Ureter (tissue), 1 donor: ENCODE results near the gene ALOXE3. TPM values are rescaled to one million over a fixed set of nuclear protein-coding genes. Genes with fewer than 3 reads are reported as not detected.
A peak's percentile ranks its signal among the peaks of the same experiment; 100 is the strongest.
"Not testable (repeated sequence)": the region's sequence is repeated elsewhere in the genome, so short reads cannot be mapped to it uniquely, and the experiment has no call there.

Experiments used
- DNase-seq: peaks from one replicate; pipeline ENCODE4 v3.0.0-alpha.2; 2020; ENCODE audit warnings: low spot score
- total RNA-seq: library from RNA; stranded (reverse); gene quantifications from one replicate; pipeline ENCODE4 v1.2.4, GENCODE V29; 2023
- donor health status: DM: yes; HTN: yes; CAD: no.

The ALOXE3 gene
- total RNA-seq, 1 donor from 2014 or later, result 0.44 TPM

DNA sequence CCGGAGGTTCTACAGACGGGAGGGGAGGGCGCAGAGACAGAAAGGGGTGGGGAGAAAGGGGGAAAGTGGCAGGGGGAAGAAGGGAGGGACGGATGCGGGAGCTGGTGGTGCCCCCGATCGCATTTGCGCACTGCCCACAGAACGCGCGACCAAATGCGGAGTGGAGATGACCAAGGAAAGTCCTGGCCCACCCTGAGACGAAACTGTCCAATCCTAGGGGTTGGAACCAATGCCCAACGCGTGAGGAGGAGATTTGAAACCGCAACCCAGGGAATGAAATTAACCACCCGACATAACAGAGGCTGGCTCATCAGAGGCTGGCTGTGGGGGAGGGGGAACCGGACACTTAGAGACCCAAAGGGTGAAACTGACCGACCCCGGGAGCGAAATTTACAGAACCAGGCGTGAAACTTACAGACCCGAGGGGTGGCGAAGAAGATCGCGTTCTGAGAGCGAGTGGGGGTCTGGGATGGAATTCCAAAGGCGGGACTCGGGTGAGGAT is 4.2 kb upstream of the ALOXE3 start:
- no peak for DNase-seq

DNA sequence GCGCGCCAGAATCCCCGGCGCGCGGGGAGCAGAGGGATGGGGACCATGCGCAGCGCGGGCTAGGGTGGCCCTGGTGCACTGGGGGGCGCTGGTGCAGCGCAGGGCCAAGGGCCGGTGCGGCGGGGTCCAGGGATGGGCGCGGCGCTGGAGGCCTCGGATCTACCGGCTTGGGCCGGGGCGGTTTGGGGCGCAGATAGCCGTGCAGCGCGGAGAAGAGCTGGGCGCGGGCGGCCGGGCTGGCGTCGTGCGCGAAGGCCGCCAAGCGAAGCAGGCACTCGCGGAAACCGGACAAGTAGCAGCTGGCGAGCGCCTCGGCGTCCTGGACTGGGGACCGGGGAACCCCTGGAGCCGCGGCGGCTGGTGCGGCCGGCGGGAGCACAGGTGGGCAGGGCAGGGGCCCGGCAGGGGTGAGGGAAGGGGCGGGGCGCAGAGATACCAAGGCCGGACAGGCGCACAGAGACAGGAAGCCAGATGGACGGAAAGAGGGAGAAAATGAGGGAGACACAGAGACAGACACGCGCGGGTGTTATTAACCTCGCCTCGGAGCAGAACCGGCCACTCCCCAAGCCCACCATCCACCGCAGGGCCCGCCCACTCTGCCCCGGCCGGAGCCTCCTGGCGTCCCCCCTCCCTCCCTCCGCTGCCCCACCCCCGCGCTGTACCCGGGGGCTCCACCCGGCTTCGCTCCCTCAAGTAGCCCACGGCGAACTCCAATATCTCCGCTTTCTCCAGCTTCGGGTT is 3.5 kb upstream of the ALOXE3 start:
- no peak for DNase-seq

DNA sequence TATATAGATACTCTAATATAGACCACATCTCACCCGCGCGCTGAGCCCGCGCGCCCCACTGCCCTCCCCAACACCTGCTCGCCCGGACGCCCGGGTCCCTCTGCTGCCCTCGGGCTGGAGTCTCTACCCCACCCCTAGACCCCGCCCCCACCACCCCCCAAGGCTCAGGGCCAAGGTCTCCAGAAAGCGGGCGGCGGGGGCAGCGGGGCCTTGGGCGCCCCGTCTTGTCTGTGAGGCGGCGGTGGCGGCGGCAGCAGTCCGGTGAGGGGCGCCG is 3.0 kb upstream of the ALOXE3 start:
- no peak for DNase-seq

DNA sequence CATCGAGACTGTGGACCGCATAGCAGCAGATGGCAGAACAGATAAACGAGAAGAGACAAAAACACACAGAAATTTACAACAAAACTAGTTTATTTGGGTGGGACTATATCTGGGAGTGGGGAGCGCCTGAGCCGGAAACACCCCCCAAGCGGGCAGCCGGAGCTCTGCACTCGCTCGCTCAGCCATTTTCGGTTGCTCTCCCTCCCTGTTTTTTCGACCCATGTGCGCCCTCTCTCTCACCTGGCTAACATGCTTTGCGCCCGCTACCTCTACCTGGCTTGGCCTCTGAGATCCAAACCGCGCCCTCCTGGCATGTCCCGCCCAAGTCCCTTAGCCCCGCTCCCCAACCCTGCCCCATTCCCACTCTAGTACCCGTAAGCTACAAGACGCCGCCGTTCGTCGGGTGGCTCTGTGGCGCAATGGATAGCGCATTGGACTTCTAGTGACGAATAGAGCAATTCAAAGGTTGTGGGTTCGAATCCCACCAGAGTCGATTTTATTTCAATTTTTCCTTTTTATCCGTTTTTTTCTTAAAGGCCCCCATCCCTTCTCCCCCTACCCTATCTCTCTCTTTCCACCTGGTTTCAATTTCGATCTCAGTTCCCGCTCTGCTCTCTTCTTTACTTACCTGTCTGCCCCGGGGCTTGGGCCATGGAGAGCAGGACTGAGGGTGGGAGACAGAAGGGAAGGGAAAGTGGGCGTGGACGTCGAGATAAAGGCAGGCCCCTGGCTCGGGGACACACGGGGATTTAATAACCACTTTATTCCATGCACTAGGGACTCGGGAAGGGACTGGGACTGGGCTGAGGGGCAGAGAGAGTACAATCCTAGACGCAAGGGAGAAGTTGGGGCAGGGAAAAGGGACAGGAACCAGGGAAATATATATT is 2.4 kb upstream of the ALOXE3 start:
- peak; percentile 72 for DNase-seq

DNA sequence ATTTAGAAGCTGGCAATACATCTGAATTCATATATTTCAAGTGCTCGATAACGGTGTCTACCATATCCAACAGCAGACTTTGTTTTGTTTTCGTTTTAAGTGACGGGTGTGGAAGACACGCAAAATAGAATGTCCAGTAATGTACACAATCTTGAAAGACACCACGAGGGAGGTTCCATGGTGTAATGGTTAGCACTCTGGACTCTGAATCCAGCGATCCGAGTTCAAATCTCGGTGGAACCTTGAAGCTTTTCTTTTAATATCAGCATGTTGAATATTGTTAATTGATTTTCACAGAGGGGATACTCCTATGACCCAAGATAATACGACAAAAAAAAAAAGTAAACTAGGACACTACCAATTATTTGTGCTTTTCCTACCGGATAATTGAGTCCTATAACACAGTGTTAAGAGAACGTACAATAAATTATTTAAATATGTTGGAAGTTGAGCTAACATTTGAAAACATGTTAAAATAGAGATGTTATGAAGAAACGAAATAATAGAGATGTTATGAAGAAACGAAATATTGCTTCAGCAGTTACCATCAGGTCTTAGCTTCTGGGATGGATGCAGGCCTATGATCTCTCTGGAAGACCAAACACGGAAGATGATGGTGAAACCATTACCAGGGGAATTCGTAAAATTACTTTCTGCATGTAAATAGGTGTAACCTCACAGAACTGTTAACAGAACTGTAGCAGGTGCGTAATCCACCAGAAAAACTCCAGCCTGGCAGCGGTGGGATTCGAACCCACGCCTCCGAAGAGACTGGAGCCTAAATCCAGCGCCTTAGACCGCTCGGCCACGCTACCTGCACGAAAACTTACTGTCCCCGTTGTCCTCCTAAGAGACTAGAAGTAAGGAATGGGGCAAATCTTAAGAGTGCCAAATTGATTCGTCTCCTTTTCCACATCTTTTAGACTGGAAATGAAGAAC is 1.5 kb upstream of the ALOXE3 start:
- DNase-seq, result peak; percentile 90

DNA sequence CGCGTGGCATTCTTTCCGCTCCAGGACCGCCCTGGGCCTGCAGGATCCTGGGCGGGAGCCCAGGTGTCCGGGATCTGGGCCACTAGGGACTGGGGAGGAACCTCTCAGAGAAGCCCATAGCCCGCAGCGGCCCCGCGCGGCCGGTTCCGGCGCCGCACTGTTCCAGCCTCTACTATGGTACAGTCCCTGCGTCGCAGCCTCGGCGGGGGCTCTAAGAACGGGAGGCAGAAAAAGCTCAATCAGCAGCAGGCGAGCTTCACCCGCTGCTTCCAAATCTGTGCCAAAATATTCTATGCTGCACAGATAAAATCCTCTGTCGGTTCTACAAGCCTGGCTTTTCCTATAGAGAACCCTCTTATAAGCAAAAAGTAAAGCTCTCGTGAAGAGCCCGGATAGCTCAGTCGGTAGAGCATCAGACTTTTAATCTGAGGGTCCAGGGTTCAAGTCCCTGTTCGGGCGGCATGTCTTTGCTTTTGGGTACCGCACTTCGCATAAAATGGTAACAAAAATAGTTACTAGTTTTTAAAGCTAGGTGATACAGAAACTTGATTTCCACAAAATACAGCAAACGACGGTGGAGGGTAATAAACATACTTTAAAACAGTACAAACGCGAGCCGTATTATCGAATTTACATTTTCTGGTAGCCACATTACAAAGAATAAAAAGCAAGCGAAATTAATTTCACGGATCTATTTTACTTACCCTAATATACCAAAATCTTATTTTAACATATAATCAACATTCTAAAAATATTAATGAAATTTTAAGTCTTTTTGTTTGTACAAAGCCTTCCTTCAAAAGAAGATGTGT is 661 bp upstream of the ALOXE3 start:
- DNase-seq, result peak; percentile 88

DNA sequence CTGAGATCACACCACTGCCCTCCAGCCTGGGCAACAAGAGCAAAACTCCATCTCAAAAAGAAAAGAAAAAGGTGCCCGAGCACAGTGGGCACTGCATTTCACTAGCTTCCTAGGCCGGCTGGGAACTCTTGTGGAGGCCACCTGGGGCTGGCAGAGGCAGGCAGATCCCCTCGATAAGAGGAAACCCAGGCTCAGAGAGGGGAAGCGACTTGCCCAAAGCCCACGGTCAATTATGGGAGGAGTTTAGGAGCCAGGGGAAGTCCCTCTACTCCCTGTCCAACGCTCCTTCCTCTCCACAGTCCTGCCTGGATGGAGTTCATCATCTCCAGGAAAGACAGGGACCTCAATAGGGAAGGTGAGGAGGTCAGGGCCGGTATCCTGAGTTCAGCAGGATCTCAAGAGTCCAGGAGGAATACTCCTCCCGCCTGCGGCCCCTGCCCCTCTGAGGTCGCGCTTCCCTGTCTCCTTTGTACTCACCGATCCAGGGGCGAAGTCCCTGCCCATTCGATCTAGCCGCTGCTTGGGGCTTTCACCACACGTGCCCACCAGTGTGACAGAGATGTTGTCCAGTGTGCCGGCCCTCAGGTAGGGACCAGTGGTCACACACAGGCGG is 841 bp downstream of the ALOXE3 start:
- no peak for DNase-seq

DNA sequence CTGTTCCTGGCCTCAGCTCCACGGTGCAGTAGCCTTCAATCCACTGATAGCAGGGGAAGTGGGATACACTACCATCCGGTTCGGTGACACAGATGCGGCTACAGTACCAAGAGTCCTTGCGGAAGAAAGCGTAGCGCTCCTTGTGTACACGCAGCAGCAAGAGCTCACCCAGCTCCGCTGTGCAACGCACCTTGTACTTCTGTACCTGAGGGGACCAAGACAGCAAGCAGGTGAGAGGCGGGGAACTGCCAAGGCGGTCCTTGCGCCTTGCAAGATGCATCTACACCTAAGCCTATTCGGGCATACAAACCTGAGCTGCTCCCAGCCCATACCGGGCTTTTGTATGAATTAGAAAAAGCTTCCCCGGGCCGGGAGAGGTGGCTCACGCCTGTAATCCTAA is 1.5 kb downstream of the ALOXE3 start:
- DNase-seq, result no peak

DNA sequence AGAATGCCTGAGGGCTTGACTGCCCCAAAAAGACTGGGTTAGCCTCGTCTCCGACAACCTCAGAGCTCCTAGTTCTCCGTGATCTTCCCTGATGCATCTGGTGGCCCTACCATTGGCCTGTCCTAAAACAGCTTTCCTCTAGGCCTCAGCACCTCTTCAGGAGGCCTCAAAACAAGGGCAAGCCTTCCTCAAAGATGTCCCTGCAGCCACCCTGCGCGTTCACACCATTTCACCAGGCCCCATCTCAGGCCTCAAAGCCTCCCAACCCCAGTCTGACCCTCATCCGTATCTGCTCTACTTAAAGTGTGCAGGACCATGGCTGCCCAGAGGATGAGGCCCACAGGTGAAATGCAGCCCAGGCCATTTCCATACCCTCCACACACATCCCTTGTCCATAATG is 7.4 kb downstream of the ALOXE3 start:
- no peak for DNase-seq

DNA sequence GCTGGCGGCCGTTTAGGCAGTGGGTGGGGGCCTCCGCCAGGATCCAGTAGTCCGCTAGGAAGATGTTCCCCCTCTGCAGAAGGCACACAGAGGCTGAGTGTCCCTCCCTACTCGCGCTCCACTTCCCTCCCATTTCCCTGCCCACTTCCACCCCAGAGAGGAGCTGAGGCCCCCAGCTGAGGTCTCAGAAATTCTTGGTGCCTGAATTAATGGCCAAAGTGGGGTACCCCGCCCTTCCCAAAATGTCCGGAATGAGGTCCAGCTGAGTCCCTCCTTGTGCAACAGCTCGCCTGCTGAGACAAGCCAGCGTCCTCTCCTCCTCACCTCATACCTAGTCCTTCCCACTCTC is 7.9 kb downstream of the ALOXE3 start:
- no peak for DNase-seq

DNA sequence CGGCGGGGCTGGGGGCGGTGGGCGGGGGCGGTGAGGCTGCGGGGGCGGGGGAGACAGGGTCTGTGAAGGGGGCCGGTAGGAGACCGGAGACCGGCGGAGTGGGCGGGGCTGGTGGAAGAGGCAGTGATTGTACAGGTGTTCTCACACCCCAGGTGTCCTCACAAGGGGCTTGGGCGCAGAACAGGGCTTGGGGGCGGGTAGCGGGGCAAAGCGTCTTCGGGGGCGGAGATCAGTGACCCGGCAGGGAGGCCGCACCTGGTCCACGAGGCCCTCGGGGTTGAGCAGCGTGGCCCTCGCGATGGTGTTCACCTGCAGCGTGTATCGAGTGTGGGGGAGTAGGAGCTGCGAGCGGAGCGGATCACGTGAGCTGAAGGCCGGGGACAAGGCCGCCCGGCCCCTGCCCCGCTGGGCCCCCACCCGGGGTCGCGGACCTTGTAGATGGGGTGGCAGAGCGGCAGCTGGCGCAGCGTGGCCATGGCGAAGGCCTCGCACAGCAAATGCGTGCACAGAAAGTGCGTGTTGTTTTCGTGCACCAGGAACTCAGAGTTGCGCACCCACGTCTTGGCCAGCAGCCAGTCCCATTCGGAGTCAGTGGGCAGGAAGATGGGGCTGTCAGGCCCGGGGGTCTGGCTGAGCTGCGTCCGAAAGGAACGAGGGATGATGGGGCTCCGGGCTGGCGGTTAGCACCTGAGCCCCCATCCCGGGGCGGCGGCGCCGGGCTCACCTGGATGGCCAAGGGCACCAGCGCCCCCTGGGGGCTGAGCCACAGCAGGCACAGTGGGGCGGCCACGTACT is 8.5 kb downstream of the ALOXE3 start:
- peak; percentile 60 for DNase-seq

DNA sequence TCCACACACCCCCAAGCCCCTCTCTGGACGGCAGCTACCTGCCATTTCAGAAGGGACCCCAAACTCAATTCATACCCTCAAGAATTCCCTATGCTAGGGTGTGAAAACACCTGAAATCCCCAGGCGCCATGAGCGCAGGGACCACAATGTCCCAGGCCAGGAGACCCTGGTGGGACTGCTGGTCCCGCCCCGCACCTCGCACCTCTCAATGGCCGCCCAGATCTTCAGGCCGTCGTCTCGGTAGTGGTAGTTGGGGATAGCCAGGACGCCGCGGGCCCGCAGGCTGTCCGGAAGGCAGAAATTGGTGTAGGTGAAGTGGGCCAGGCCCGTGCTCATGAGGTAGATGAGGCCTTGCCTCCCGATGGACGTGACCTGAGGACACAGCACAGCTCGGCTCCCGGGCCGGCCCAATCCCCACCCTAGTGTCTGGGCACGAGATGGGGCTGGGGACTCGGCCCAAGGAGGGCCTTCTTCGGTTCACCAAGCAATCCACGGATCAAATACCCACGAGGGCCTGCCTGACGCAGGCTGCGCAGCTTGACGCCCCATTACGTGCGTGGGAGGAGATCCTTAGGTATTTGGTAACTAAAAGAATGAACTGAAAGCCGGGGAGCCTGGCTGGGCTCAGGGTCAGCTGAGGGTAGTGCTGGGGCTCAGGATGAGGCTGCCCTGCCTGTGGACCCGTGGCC is 9.2 kb downstream of the ALOXE3 start:
- no peak for DNase-seq

DNA sequence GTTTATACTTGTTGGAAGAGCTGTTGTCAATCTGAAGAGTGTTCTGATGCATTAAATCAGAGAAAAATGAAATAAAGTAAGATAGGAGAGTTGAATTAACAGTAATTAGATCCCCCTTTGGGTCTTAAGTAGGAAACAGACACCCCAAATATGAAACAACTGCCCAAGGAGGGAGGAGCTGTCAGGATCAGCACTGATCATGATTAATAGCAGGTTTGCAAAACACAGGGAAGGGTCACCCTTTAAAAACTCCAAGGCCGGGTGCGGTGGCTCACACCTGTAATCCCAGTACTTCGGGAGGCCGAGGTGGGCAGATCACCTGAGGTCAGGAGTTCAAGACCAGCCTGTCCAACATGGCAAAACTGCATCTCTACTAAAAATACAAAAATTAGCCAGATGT is 11.3 kb downstream of the ALOXE3 start:
- not testable (repeated sequence) for DNase-seq

DNA sequence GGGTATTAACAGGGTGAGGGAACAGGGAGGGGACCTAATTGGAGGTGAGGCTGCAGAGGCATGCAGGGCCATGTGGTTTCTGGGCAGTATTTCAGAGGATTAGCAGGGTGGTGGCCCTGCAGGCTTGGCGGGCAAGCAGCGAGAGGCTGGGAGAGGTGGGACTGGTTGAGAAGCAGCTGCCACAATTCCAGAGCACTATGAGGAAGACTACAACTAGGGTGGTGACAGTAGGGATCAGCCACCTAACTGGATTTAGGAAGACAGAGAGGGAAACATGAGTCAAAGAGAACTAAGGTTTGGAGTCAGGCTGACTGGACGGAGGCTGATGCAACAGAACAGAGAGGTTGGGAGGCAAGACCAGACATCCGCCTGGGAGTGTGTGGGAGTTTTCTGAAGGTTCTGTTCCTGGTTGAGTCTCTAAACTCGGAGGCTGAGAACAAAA is 12.3 kb downstream of the ALOXE3 start:
- DNase-seq, result no peak

DNA sequence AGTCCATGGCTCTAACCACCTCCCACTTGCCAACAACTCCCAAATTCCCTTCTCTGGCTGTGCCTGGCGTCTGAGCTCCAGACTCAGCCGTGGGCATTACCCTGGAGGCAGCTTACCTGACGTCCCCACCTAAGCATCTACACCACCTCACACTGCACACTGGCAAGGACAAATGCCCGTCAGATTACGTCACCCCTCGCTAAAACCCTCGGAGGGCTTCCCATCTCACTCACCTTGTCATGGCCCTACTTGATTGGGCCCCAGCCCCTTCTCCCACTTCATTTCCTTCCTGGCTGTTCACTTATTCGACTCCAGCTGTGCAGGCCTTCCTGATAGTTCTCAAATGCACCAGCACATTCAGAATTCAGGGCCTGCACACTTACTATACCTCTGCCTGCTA is 13.4 kb downstream of the ALOXE3 start:
- no peak for DNase-seq

DNA sequence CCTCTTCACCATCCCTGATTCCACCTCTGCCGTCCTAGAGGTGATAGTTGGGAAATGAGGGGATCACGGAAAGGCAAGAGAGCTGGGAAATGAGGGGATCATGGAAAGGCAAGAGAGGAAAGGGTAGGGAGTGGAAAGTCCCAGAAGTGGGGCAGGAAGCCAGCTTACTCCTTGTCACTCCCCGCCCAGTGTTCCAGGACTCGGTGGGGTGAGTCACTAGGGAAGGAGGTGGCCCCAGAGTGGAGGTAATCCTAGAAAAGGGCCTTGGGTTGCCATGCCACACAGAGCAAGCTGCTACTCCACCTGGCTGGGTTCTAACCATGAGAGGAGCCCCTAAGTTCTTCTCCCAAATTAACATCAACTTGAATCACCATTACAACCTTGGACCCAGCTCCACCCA is 14.8 kb downstream of the ALOXE3 start:
- no peak for DNase-seq

DNA sequence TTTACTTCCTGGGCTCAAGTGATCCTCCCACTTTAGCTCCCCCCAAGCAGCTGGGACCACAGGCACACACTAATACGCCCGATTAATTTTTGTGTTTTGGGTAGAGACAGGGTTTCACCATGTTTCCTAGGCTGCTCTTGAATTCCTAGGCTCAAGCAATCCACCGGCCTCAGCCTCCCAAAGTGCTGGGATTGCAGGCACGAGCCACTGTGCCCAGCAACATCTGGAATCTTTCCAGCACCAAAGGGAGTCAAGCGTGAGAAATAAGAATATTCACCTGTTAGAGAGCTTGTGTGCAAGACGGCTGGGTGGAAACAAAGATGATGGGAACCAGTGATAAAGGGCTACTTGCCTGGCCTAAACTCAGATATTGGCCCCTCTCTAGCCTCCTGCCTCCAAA is 16.6 kb downstream of the ALOXE3 start:
- DNase-seq, result no peak

DNA sequence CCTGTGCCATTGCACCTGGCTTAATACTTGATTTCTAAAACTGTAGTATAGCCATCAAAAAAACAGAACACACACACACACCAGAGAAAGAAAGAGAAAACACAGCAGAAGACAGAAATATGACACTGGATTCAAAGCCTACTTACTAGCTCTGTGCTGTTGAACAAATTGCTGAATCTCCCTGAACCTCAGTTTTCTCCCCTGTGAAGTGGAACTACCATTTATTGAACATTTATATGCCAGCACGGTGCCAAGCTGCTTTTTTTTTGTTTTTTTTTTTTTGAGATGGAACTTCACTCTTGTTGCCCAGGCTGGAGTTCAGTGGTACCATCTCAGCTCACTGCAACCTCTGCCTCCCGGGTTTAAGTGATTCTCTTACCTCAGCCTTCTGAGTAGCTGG is 17.6 kb downstream of the ALOXE3 start:
- DNase-seq, result no peak

DNA sequence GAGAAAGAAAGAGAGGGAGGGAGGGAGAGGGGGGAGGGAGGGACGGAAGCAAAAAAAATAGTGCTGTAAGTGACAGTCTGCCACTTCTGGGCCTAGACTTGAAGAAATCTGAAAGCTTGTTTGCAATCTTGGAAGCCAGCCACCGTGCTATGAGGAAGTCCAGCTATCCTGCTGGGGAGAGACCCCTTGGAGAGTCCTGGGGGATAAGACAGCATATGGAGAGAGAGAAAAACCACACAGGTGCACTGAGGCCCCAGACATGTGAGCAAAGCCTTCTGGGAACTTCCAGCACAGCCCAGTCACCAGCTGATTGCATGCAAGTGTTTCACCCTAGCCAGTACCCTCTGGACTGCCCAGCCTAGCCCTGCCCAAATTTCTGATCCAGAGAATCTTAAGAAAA is 18.2 kb downstream of the ALOXE3 start:
- DNase-seq, result no peak
